HG03097 (cell line): Measurements from ENCODE around the gene TMEM106C.

Source experiments
- ATAC-seq: cut with Tn5 transposase; IDR thresholded peaks from one replicate; pipeline ENCODE4 v1.9.1; 2021; ENCODE audit not compliant: unreplicated experiment, low FRiP score

TMEM106C gene

GRCh38 chr12:47979166-47979565 lies 15.8 kb downstream of the TMEM106C start:
- ATAC-seq: no peak

DNA sequence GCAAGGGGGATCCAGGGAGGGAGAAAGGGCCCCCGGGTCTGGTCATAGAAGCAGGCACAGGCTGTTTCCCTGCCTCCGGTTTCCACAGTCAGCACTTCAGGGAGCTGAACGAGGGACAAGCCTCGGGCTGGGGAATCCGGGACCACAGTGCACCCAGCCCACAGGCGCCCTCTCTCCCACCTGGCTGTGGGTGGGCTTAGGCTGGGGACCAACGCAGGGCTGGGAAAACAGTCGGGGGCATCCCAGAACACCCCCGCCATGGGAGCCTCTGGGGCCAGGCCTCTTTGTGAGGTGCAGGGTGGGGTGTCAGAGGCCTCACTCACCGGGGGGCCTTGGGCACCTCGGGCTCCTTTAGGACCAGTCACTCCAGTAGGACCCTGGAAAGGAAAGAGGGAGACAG lies 16.3 kb downstream of the TMEM106C start:
- ATAC-seq: no peak

DNA sequence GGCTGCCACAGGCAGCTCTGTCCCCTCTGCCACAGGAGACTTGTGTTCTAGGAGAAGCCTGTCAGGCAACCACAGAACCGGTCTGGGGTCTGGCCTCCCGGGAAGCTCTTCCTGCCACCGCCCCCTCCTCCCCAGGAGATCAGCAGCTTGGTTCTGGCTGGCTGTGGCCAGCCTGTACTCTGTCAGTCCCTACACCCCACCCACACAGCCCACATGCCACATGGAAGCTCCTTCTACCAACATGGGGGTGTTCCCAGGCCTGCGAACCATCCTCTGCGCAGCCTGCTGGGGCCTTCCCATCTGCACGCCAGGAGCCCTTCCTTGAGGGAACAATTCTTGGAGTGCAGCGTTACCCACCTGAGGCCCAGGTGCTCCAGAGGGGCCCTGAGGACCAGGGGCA lies 16.8 kb downstream of the TMEM106C start:
- no peak for ATAC-seq

DNA sequence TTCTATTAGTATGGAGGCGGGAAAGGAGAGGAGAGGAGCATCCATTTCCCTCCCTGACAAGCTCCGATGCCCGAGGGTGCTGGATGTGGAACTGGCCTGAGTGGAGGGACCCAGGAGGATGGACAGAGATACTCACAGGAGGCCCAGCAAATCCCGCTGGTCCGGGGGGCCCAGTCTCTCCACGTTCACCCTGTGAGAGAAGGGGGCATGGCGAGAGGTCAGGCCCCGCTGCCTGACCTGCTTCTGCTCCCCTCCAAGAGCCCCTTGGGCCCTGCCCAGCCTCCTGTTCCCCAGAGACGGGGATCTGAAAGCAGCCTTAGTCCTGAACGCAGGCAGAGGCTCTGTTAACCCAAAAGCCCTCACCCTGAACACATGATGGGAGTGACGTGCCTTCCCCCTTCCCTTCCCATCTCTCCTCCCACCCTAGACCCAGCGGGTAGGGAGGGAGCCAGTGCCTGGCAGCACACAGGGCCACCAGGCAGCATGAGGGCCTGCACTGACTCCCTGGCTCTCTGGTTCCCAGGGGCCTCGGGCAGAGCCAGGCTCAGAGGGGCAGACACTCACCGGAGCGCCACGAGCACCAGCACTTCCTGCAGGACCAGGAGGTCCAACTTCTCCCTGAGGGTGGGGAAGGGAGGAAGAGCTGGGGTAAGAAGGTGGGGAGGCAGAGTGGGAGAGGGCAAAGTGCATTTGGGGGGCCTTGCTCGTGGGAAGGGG lies 17.5 kb downstream of the TMEM106C start:
- ATAC-seq: no peak

DNA sequence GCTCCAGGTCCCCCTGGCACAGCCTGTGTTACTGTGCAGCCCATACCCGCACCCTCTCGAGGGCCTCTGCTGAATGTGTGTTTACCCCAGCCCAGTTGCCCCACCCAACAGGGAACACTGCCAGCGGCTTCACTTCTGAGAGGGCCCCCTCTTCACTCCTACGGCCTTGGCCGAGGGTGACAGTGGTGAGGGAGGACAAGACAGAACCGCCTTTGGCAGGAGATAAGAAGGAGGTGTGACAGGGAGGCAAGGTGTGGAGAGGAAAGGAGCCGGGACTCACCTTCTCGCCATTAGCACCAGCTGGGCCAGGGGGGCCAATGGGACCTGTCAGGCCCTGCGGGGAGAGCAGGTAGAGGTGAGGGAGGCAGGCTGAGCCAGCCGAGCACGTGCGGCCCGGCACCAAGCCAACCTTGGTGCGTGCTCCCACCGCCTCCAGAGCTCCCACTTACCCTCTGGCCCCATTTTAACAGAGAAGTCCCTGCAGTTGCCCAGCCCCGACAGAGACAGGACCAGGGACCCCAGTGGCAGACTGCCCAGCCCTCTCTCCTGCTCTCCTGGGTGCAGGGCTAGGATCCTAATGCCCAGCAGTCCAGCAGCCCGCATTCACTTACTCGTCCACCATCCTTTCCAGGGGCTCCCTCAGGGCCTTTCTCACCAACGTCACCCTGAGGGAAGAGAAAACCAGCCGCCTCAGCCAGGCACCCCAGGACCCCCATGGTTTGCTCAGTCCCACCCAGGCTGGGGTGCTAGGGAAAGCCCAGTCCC lies 18.3 kb downstream of the TMEM106C start:
- no peak for ATAC-seq

DNA sequence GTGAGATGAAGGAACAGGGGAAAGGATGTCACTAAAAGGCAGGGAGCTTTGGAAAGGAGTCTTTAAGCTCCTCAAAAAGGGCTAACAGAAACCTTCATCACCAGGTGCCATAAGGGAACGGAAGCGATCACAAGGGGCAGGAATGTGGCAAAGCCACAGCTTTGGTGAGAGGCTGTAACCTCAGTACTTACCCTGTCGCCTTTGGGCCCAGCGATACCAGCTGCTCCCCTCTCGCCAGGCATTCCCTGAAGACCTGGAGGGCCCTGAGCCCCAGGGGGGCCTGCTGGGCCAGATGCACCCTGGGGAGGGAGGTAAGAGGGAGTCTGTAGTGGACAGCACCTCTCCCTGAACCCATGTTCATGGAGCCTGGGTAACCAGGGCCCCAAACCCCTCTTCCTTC lies 18.9 kb downstream of the TMEM106C start:
- ATAC-seq: no peak

- ATAC-seq: no peak
Observed at GRCh38 chr12:47982770-47983169, 19.4 kb downstream of the TMEM106C start.

DNA sequence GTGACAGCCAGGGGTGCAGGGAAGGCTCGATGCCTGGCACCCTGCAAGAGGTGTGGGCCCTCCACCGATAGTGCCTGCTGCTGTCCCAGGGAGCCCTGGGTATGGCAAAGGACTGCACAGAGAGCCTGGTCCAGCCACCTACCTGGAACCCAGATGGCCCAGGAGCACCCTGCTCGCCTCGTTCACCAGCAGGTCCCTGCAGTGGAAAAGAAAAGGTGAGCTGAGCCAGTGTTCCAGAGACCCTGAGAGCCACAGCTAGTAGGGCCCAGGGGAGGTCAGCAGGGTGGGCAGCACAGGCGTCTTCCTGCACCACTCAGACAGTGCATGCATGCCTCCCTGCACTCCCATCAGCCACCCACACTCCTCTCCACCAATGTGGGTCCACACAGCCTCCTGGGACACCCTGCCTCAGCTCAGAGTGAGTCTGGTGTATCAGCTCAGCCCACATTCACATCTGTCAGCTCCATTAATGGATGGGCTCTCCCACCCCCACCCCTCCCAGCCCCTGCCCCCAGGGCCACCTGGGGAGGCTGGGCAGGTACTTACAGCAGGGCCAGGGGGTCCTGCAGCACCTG lies 20.2 kb downstream of the TMEM106C start:
- ATAC-seq: no peak

GRCh38 chr12:47984331-47984801 lies 21.0 kb downstream of the TMEM106C start:
- ATAC-seq: no peak

- ATAC-seq: no peak
Observed at GRCh38 chr12:47985596-47986290, 22.3 kb downstream of the TMEM106C start.

DNA sequence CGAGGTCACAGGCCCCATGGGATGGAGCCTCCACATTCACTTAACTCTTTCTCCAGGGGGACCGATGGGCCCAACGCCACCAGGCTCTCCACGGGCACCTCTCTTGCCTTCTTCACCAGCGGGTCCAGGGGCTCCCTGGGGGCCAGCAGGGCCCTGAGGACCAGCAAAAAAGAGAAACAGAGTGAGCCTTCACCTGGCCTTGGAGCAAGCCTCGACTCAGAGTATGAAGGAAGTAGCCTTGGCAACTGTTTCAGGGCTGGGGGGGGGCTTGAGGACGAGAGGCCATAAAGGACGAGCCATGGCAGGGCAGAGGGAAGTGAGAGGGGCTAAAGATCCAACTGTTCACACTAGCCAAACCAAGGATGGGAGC lies 22.9 kb downstream of the TMEM106C start:
- no peak for ATAC-seq

GRCh38 chr12:47986832-47987231 lies 23.4 kb downstream of the TMEM106C start:
- no peak for ATAC-seq

DNA sequence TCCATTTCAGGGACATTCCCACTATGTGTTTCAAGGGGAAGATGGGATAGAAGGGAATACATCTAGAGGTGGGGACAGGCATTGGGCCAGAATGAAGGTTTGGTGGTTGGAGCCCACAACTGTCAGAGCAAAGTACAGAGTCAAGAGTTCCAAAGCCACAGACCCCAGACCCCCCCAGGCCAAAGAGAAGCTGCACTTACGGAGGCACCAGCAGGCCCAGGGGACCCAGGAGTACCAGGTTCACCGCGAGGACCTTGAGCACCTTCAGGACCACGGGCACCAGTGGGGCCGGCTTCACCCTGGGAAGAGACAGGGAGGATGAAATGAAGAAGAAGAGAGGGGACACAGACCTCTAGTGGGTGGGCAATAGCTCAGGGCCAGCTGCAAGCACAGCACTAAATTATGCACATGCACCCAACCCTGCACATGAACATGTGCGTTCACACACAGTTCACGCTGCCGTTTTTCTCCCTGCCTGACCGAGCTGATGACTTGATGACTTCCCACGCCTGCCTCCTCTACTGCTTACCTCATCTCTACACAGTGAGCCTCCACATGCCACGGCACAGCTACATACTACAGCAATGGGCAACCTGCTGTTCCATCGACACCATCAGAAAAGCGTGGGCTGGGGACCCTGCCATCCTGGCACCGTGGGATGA lies 24.1 kb downstream of the TMEM106C start:
- no peak for ATAC-seq

- no peak for ATAC-seq
Observed at GRCh38 chr12:47988073-47989022, 25.0 kb downstream of the TMEM106C start.

- no peak for ATAC-seq
Observed at GRCh38 chr12:47989023-47989417, 25.6 kb downstream of the TMEM106C start.

- no peak for ATAC-seq
Observed at GRCh38 chr12:47989666-47990065, 26.3 kb downstream of the TMEM106C start.

DNA sequence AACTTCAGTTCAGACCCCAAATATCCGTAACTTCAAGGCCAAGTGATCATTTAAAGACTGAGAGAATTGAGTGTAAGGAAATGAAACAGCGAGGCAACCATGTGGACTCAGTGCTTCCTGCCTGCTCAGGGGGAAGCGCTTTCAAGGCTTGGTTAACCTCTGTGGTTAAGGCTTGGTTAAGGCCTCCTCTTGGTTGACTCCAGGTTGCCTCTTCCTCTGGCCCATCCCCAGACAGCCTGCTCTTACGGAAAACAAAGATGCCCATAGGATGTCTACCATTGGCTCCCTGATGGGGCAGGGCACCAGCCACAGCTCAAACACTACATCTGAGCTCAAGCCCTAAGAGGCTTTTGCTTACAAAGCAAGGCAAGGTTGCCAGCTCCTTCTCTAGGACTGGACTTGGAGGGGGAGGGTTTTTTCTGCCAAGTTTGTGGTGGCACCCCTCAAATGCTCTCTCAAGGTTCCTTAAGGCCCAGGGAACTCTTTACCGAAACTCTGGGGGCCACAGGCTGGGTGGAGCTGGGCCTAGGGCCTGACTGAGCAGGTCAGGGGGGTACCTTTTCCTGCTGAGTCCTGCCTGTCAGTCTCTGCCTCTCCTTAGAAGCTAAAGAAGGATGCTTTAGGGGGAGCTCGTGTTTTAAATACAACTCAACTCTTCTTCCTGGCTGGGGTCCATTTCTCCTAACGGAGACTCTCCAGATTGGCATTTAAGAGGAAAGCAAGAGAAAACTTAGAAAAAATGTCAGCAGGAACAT lies 27.1 kb downstream of the TMEM106C start:
- ATAC-seq: peak; percentile 88

GRCh38 chr12:47991106-47992061 lies 28.0 kb downstream of the TMEM106C start:
- no peak for ATAC-seq
